ENCODE measurements around the gene SLAIN2. TPM values are rescaled to one million over a fixed set of nuclear protein-coding genes. Genes with fewer than 3 reads are reported as not detected.

SLAIN2 gene
- total and polyA plus RNA-seq, 2 of the 4 experiments (the other 2 are of a cell fraction), result 23.3 to 53.0 TPM

- H3K4me1 ChIP-seq (ENCODE audit: control insufficient read depth, insufficient read depth, low read length), result no peaks in the 10 kb centered on the region
- H2BK20ac ChIP-seq (ENCODE audit: low read depth, low read length), result no peak overlapping the region
- H3K36me3 ChIP-seq (ENCODE audit: control insufficient read depth, insufficient read depth, low read length), result no peaks in the 10 kb centered on the region
- H4K8ac ChIP-seq (ENCODE audit: low read depth in 2 of 2, low read length in 2 of 2), result no peak overlapping the region
- H2BK5ac ChIP-seq (ENCODE audit: low read depth, low read length, poor library complexity, severe bottlenecking), result no peak overlapping the region
- ChIA-PET CTCF (no interaction called here), POLR2A (ENCODE audit: unreplicated experiment) (no interaction called here)
- no peaks in the 10 kb centered on the region for H3K9me1 ChIP-seq (ENCODE audit: insufficient read depth, low read length)
- dilution Hi-C loops (cut with HindIII; ENCODE audit: low sequenced_read_pairs, unreplicated experiment), result no loop called here
- H3K4ac ChIP-seq (ENCODE audit: low read depth, low read length), result no peak overlapping the region
- BruUV-seq (replicated peaks), result no TSS peak
- no peak overlapping the region for H3K14ac ChIP-seq (replicated peaks; ENCODE audit: low read depth, low read length)
- H4K91ac ChIP-seq (ENCODE audit: insufficient read depth, low read depth, low read length), result no peak overlapping the region
- no peak for ATAC-seq (ENCODE audit: low read depth)
- no peaks in the 10 kb centered on the region for H3K79me1 ChIP-seq (ENCODE audit: low read depth in 1 of 2, low read length in 2 of 2)
- no peak overlapping the region for H3K27ac ChIP-seq (ENCODE audit: insufficient read depth, low read length)
- H2AK5ac ChIP-seq (ENCODE audit: low read depth, low read length), result no peak overlapping the region
- no peak overlapping the region for H3K56ac ChIP-seq (ENCODE audit: extremely low read depth, insufficient read depth, low read length)
- H3K23ac ChIP-seq (ENCODE audit: low read depth, low read length), result no peak overlapping the region
- H3K27me3 ChIP-seq (ENCODE audit: control insufficient read depth, insufficient read depth, low read length), result peaks cover 13% of the 10 kb centered on the region
- no peak overlapping the region for H3K4me3 ChIP-seq (ENCODE audit: insufficient read depth, low read depth, low read length)
- no peaks in the 10 kb centered on the region for H4K20me1 ChIP-seq (ENCODE audit: insufficient read depth, low read length)
- H2AK9ac ChIP-seq (replicated peaks; ENCODE audit: low read depth, low read length, poor library complexity), result no peak overlapping the region
- no peak for DNase-seq
- in situ Hi-C loops (cut with MboI; ENCODE audit: low sequenced_read_pairs), result no loop called here
- TF ChIP-seq CEBPB (IDR thresholded peaks at IDR 0.05; ENCODE audit: low read depth, low read length) (no peak), ELK1 (IDR thresholded peaks at IDR 0.05; ENCODE audit: borderline replicate concordance, low read depth, low read length) (no peak), POLR2A (IDR thresholded peaks at IDR 0.05; ENCODE audit: low read depth, low read length) (no peak), MXI1 (IDR thresholded peaks at IDR 0.05; ENCODE audit: borderline replicate concordance, low read depth, low read length) (no peak), SMC3 (IDR thresholded peaks at IDR 0.05; ENCODE audit: low read depth, low read length) (no peak), RFX5 (IDR thresholded peaks at IDR 0.05; ENCODE audit: low read depth, low read length) (no peak), CHD1 (IDR thresholded peaks at IDR 0.05; ENCODE audit: low read depth, low read length) (no peak), MAZ (IDR thresholded peaks at IDR 0.05; ENCODE audit: borderline replicate concordance, low read depth, low read length) (no peak), RAD21 (IDR thresholded peaks at IDR 0.05; ENCODE audit: low read length) (no peak), NFE2L2 (IDR thresholded peaks at IDR 0.05; ENCODE audit: low read depth, low read length) (no peak), USF2 (IDR thresholded peaks at IDR 0.05; ENCODE audit: low read depth, low read length) (no peak), BHLHE40 (IDR thresholded peaks at IDR 0.05; ENCODE audit: low read depth, low read length) (no peak), CTCF (conservative IDR thresholded peaks at IDR 0.05; ENCODE audit: low read depth, low read length) (no peak), MAFK (IDR thresholded peaks at IDR 0.05; ENCODE audit: low read depth, low read length) (no peak), RCOR1 (IDR thresholded peaks at IDR 0.05; ENCODE audit: insufficient replicate concordance, low read length) (no peak), FOS (IDR thresholded peaks at IDR 0.05; ENCODE audit: low read depth, low read length) (no peak)
- H2AFZ ChIP-seq (replicated peaks; ENCODE audit: low read length, poor library complexity), result no peak overlapping the region
- no peak overlapping the region for H3K18ac ChIP-seq (ENCODE audit: low read depth, low read length)
- no peak overlapping the region for H3K4me2 ChIP-seq (ENCODE audit: low read depth, low read length)
- no peak overlapping the region for H2BK15ac ChIP-seq (ENCODE audit: low read depth, low read length)
- H2BK120ac ChIP-seq (ENCODE audit: low read depth, low read length), result no peak overlapping the region
- intact Hi-C loops (cut with micrococcal nuclease), result no loop called here
- H3K9ac ChIP-seq (ENCODE audit: low read depth, low read length), result no peak overlapping the region
- H3K9me3 ChIP-seq (ENCODE audit: control insufficient read depth, insufficient read depth, low read length), result peaks cover 2% of the 10 kb centered on the region; the same call in 1 of the 2 replicates
- H4K5ac ChIP-seq (ENCODE audit: low read depth, low read length), result no peak overlapping the region
Measured at GRCh38 chr4:48461000-48461399, 119.7 kb downstream of the SLAIN2 start.
